Hindlimb muscle (tissue), 1 donor: ENCODE measurements around the gene TLE2. TPM values are rescaled to one million over a fixed set of nuclear protein-coding genes. Genes with fewer than 3 reads are reported as not detected.
"Not testable (repeated sequence)": the region's sequence is repeated elsewhere in the genome, so short reads cannot be mapped to it uniquely, and the experiment has no call there.

Experiments used
- DNase-seq: peaks from one replicate; pipeline ENCODE4 v3.0.0-alpha.2; 2013
- polyA plus RNA-seq: library from polyadenylated mRNA; unstranded; fragments of 120-200 nt; gene quantifications from one replicate; pipeline ENCODE4 v1.2.1, GENCODE V29; 2013; ENCODE audit not compliant: insufficient read length

The TLE2 gene
- polyA plus RNA-seq, 1 donor, result 30.8 TPM

GRCh38 chr19:3012621-3013262, 16.3 kb downstream of the TLE2 start:
- DNase-seq, result no peak

- DNase-seq, result not testable (repeated sequence)
These were observed 17.0 kb downstream of the TLE2 start for GRCh38 chr19:3012059-3012458.

- DNase-seq, result no peak
These were observed 18.2 kb downstream of the TLE2 start for GRCh38 chr19:3010871-3011270.

- DNase-seq, result no peak
These were observed 20.1 kb downstream of the TLE2 start for GRCh38 chr19:3008994-3009393.

GRCh38 chr19:3007975-3008374, 21.1 kb downstream of the TLE2 start:
- no peak for DNase-seq

GRCh38 chr19:3006075-3006767, 22.9 kb downstream of the TLE2 start:
- DNase-seq, result no peak

- no peak for DNase-seq
These were observed 23.7 kb downstream of the TLE2 start for GRCh38 chr19:3005345-3005744.

GRCh38 chr19:3004522-3004921, 24.6 kb downstream of the TLE2 start:
- DNase-seq, result no peak

- no peak for DNase-seq
These were observed 26.0 kb downstream of the TLE2 start for GRCh38 chr19:3003046-3003445.

- DNase-seq, result no peak
These were observed 27.8 kb downstream of the TLE2 start for GRCh38 chr19:3001235-3001800.

- DNase-seq, result no peak
These were observed 30.4 kb downstream of the TLE2 start for GRCh38 chr19:2998642-2999041.

- no peak for DNase-seq
These were observed 31.4 kb downstream of the TLE2 start for GRCh38 chr19:2997720-2998119.

- no peak for DNase-seq
These were observed 34.4 kb downstream of the TLE2 start for GRCh38 chr19:2994588-2995131.

GRCh38 chr19:2993579-2993978, 35.5 kb downstream of the TLE2 start:
- no peak for DNase-seq

GRCh38 chr19:2992958-2993357, 36.1 kb downstream of the TLE2 start:
- no peak for DNase-seq

- DNase-seq, result not testable (repeated sequence)
These were observed 36.7 kb downstream of the TLE2 start for GRCh38 chr19:2992333-2992732.

GRCh38 chr19:2989236-2989946, 39.7 kb downstream of the TLE2 start:
- DNase-seq, result no peak

- DNase-seq, result no peak
These were observed 40.5 kb downstream of the TLE2 start for GRCh38 chr19:2988568-2988967.

- no peak for DNase-seq
These were observed 41.3 kb downstream of the TLE2 start for GRCh38 chr19:2987797-2988196.

GRCh38 chr19:2986951-2987524, 42.0 kb downstream of the TLE2 start:
- no peak for DNase-seq

- DNase-seq, result no peak
These were observed 44.9 kb downstream of the TLE2 start for GRCh38 chr19:2984215-2984528.

- peak; percentile 63 for DNase-seq
These were observed 45.5 kb downstream of the TLE2 start for GRCh38 chr19:2983351-2984214.
